Spleen (tissue), 11 donors: Measurements from ENCODE around the gene MMP2. TPM values are rescaled to one million over a fixed set of nuclear protein-coding genes. Genes with fewer than 3 reads are reported as not detected.

Experiments
- DNase-seq: peaks from one replicate; pipeline ENCODE4 v3.0.0-alpha.2; 2020
- H3K27ac ChIP-seq, 8 donors: fragments of 200-600 bp; sonication (generic) in 7 of 8; 1 replicate in 4 of 8; 2 replicates in 4 of 8; pipeline versions ENCODE4 v1.5.0 to v1.8.0; 2016 to 2021; ENCODE audit warnings: inconsistent platforms in 4 of 8, mild to moderate bottlenecking in 4 of 8, moderate library complexity in 1 of 8
- H3K27me3 ChIP-seq, 7 donors: fragments of 200-600 bp; sonication (generic) in 6 of 7; replicated peaks in 1 of 7; 1 replicate in 4 of 7; 2 replicates in 3 of 7; pipeline versions ENCODE4 v1.5.0 to v1.8.0; 2016 to 2021; ENCODE audit warnings: inconsistent platforms in 3 of 7, mild to moderate bottlenecking in 1 of 7
- H3K36me3 ChIP-seq, 6 donors: fragments of 200-600 bp; sonication (generic) in 5 of 6; 1 replicate in 4 of 6; 2 replicates in 2 of 6; pipeline versions ENCODE4 v1.5.0 to v1.8.0; 2016 to 2021; ENCODE audit warnings: inconsistent platforms in 2 of 6
- H3K4me1 ChIP-seq, 6 donors: fragments of 200-600 bp; sonication (generic) in 5 of 6; 1 replicate in 3 of 6; 2 replicates in 3 of 6; pipeline versions ENCODE4 v1.5.0 to v1.8.0; 2016 to 2021; ENCODE audit warnings: inconsistent platforms in 3 of 6
- H3K4me3 ChIP-seq, 8 donors: fragments of 200-600 bp; sonication (generic) in 7 of 8; 1 replicate in 4 of 8; 2 replicates in 4 of 8; pipeline versions ENCODE4 v1.5.0 to v1.8.0; 2016 to 2021; ENCODE audit warnings: inconsistent platforms in 4 of 8, mild to moderate bottlenecking in 4 of 8, moderate library complexity in 2 of 8
- H3K9me3 ChIP-seq, 8 donors: fragments of 200-600 bp; sonication (generic) in 7 of 8; 1 replicate in 4 of 8; 2 replicates in 4 of 8; pipeline versions ENCODE4 v1.5.0 to v1.8.0; 2016 to 2021; ENCODE audit warnings: inconsistent platforms in 4 of 8
- CTCF ChIP-seq, 11 experiments: fragments of 200-600 bp in 7 of 11; fragments of 450-650 bp in 4 of 11; sonication (generic) in 4 of 11; IDR thresholded peaks in 8 of 11; conservative IDR thresholded peaks in 3 of 11; 1 replicate in 7 of 11; 2 replicates in 4 of 11; pipeline versions ENCODE4 v1.4.0 to v1.8.0; 2016 to 2021; ENCODE audit warnings: antibody characterized with exemption in 11 of 11, inconsistent platforms in 4 of 11, mild to moderate bottlenecking in 1 of 11
- POLR2A ChIP-seq, 3 donors: fragments of 450-650 bp; IDR thresholded peaks; one replicate each; pipeline ENCODE4 v1.5.1; 2017; ENCODE audit warnings: antibody characterized with exemption in 3 of 3, mild to moderate bottlenecking in 1 of 3
- POLR2AphosphoS5 ChIP-seq, 3 donors: sonication (generic); formaldehyde crosslinking; IDR thresholded peaks; one replicate each; pipeline ENCODE4 v1.5.1; 2017; ENCODE audit warnings: antibody characterized with exemption in 3 of 3
- WGBS, 5 donors: extraction: QIAGEN DNeasy Blood & Tissue Kit in 3 of 5; methylation state at CpG; one replicate each; pipeline versions ENCODE4 v1.1.5 to v1.1.7; 2013 to 2018; 5-methylcytosine and 5-hydroxymethylcytosine counted together
- intact Hi-C: fragments of 100-400 bp; cut with DNase I; formaldehyde crosslinking; loops from one replicate; pipeline ENCODE4 v1.15.0; 2023; ENCODE audit warnings: low total_unique reads
- polyA plus RNA-seq, 3 donors: library from polyadenylated mRNA; stranded (reverse); fragments of 200-250 nt; gene quantifications; one replicate each; pipeline ENCODE4 v1.2.1, GENCODE V29; 2013
- total RNA-seq, 7 donors: library from RNA; depleted of rRNA in 3 of 7; stranded (reverse); fragments of >200 nt in 3 of 7; fragmentation: NEBNext Ultra II Directional in 4 of 7; extraction: Animal tissue kit (Norgen Biotek cat#: 25700) in 4 of 7; gene quantifications; one replicate each; pipeline versions ENCODE4 v1.1.0 to v1.2.1, GENCODE V29; 2016 to 2021
- donor health status: healthy with polysubstance abuse.
- donor health status: DM: no; HTN: no; CAD: no; lungs with moderate emphysema.
- donor health status: DM: no; HTN: no; CAD: no.
- donor health status: Bipolar disorder and iron deficiency.
- donor health status: healthy.
- donor health status: DM: no; HTN: no; CAD: no.
- donor health status: DM: yes; HTN: yes; CAD: no.

MMP2 gene
- total and polyA plus RNA-seq, 10 donors, result 5.0 to 162 (median 51.3) TPM

- DNase-seq, result no peak
- H3K4me1 ChIP-seq, result peaks cover 0 to 48% (median 23%) of the 10 kb centered on the region in 6 donors
- no peak for TF ChIP-seq CTCF (IDR thresholded peaks at IDR 0.05 in 8 of 11, conservative IDR thresholded peaks at IDR 0.05 in 3 of 11)
- TF ChIP-seq POLR2A (IDR thresholded peaks at IDR 0.05), result no peak
- no peak for TF ChIP-seq POLR2AphosphoS5 (IDR thresholded peaks at IDR 0.05)
These were observed 20.3 kb downstream of the MMP2 start for GRCh38 chr16:55499281-55499680.

GRCh38 chr16:55499951-55500529, 21.0 kb downstream of the MMP2 start:
- Histone ChIP-seq H3K9me3 (no peaks in the 10 kb centered on the region), H3K36me3 (peaks cover 0 to 22% (median 0%) of the 10 kb centered on the region in 6 donors), H3K4me3 (no peak overlapping the region), H3K27ac (peak overlapping the region in 3 of 8 donors; percentile 27 to 40 (median 31)), H3K27me3 (peaks cover 0 to 6% (median 0%) of the 10 kb centered on the region in 7 donors), H3K4me1 (peaks cover 0 to 47% (median 23%) of the 10 kb centered on the region in 6 donors)
- intact Hi-C loops, result no loop called here
- no peak for TF ChIP-seq CTCF (IDR thresholded peaks at IDR 0.05 in 8 of 11, conservative IDR thresholded peaks at IDR 0.05 in 3 of 11)
- no peak for DNase-seq
- 17 to 47% (median 35%) methylated on average over 8 to 10 of the region's 10 CpGs for WGBS, 5 donors

More at GRCh38 chr16:55499281-55499680, 20.3 kb downstream of the MMP2 start:
- intact Hi-C loops, result no loop called here
- Histone ChIP-seq H3K27ac (peak overlapping the region in 2 of 8 donors; percentile 31 to 40), H3K4me3 (no peak overlapping the region), H3K27me3 (peaks cover 0 to 6% (median 0%) of the 10 kb centered on the region in 7 donors), H3K9me3 (no peaks in the 10 kb centered on the region), H3K36me3 (peaks cover 0 to 21% (median 0%) of the 10 kb centered on the region in 6 donors)
- 52 to 74% (median 65%) methylated on average over 3 of the region's 3 CpGs for WGBS, 5 donors

- Histone ChIP-seq H3K27me3 (peaks cover 0 to 6% (median 0%) of the 10 kb centered on the region in 7 donors), H3K36me3 (peaks cover 0 to 27% (median 0%) of the 10 kb centered on the region in 6 donors), H3K4me1 (peaks cover 0 to 47% (median 20%) of the 10 kb centered on the region in 6 donors), H3K9me3 (no peaks in the 10 kb centered on the region), H3K27ac (peak overlapping the region in 2 of 8 donors; percentile 31 to 40), H3K4me3 (no peak overlapping the region)
- WGBS, 5 donors, result 26 to 42% (median 31%) methylated on average over 3 of the region's 3 CpGs
- no peak for DNase-seq
- intact Hi-C loops, result no loop called here
- peak in 2 of 3 donors; percentile 50 for TF ChIP-seq POLR2AphosphoS5 (IDR thresholded peaks at IDR 0.05)
- no peak for TF ChIP-seq POLR2A (IDR thresholded peaks at IDR 0.05)
These were observed 21.6 kb downstream of the MMP2 start for GRCh38 chr16:55500530-55501011.

GRCh38 chr16:55501549-55502322, 22.7 kb downstream of the MMP2 start:
- Histone ChIP-seq H3K9me3 (no peaks in the 10 kb centered on the region), H3K27me3 (peaks cover 0 to 6% (median 0%) of the 10 kb centered on the region in 7 donors), H3K27ac (no peak overlapping the region), H3K4me1 (peaks cover 0 to 47% (median 20%) of the 10 kb centered on the region in 6 donors), H3K36me3 (peaks cover 0 to 34% (median 0%) of the 10 kb centered on the region in 6 donors), H3K4me3 (no peak overlapping the region)
- intact Hi-C loops, result no loop called here
- no peak for DNase-seq
- 81 to 92% (median 87%) methylated on average over 9 of the region's 9 CpGs for WGBS, 5 donors
- TF ChIP-seq POLR2AphosphoS5 (IDR thresholded peaks at IDR 0.05) (no peak), POLR2A (IDR thresholded peaks at IDR 0.05) (no peak), CTCF (IDR thresholded peaks at IDR 0.05 in 8 of 11, conservative IDR thresholded peaks at IDR 0.05 in 3 of 11) (no peak)
